ENCODE measurements around the gene MT1A. TPM values are rescaled to one million over a fixed set of nuclear protein-coding genes. Genes with fewer than 3 reads are reported as not detected.

Gene MT1A
- total and polyA plus RNA-seq, 2 of the 8 experiments (the other 6 are each of a cell fraction or from before 2014, with no cell fraction given) = not detected

GRCh38 chr16:56645311-56645710, 6.8 kb downstream of the MT1A start:
- Histone ChIP-seq H3K23me2 (ENCODE audit: low read depth, low read length) (peaks cover 4% of the 10 kb centered on the region; the same call in 1 of the 2 replicates), H3K4me3 (ENCODE audit: extremely low read depth in 1 of 4, insufficient read depth in 2 of 4, low read depth in 3 of 4, low read length in 4 of 4) (no peak overlapping the region), H3K4me2 (ENCODE audit: insufficient read depth in 1 of 2, low read depth in 2 of 2, low read length in 2 of 2) (no peak overlapping the region), H4K8ac (ENCODE audit: extremely low read depth, insufficient read depth, low read length) (no peak overlapping the region), H3K27me3 (replicated peaks in 1 of 4; ENCODE audit: control insufficient read depth in 3 of 4, extremely low read depth in 1 of 4, insufficient read depth in 3 of 4, low read length in 3 of 4) (peaks cover 75 to 97% (median 92%) of the 10 kb centered on the region in 4 experiments), H4K20me1 (replicated peaks in 1 of 2; ENCODE audit: control insufficient read depth in 1 of 2, insufficient read depth in 2 of 2, low read length in 2 of 2) (peaks cover 4 to 17% of the 10 kb centered on the region in 2 experiments), H3K79me1 (ENCODE audit: low read depth, low read length) (no peaks in the 10 kb centered on the region), H2BK15ac (ENCODE audit: low read length) (no peak overlapping the region), H3K36me3 (ENCODE audit: control insufficient read depth in 2 of 4, insufficient read depth in 4 of 4, low read length in 3 of 4) (no peaks in the 10 kb centered on the region), H3K56ac (replicated peaks; ENCODE audit: insufficient read length, low read depth, low read length) (no peak overlapping the region), H3K27ac (ENCODE audit: low read depth, low read length) (no peak overlapping the region), H3K9ac (replicated peaks in 1 of 4; ENCODE audit: extremely low read depth in 1 of 4, low read depth in 3 of 4, low read length in 3 of 4) (no peak overlapping the region), H2AFZ (ENCODE audit: low read length) (no peak overlapping the region), H2BK5ac (ENCODE audit: low read depth, low read length) (no peak overlapping the region), H2BK20ac (ENCODE audit: low read length) (no peak overlapping the region), H3K14ac (ENCODE audit: insufficient read length) (no peak overlapping the region), H3K79me2 (ENCODE audit: control insufficient read depth in 1 of 2, insufficient read depth in 2 of 2, low read length in 2 of 2) (no peaks in the 10 kb centered on the region), H3K23ac (ENCODE audit: insufficient read length) (no peak overlapping the region), H2AK5ac (ENCODE audit: low read depth, low read length) (no peak overlapping the region), H3K4me1 (replicated peaks in 1 of 4; ENCODE audit: control insufficient read depth in 3 of 4, insufficient read depth in 4 of 4, low read length in 3 of 4) (peaks cover 0 to 18% (median 7%) of the 10 kb centered on the region in 4 experiments; a peak in 6 of 7 replicates), H4K91ac (replicated peaks; ENCODE audit: insufficient read length, low read length) (no peak overlapping the region), H2BK12ac (ENCODE audit: low read depth, low read length) (no peak overlapping the region), H3K18ac (ENCODE audit: extremely low read depth, low read length) (no peak overlapping the region), H4K5ac (ENCODE audit: insufficient read length, low read depth, low read length) (no peak overlapping the region), H3K9me3 (ENCODE audit: insufficient read depth in 2 of 2, low read depth in 1 of 2, low read length in 1 of 2) (no peaks in the 10 kb centered on the region), H3K4ac (replicated peaks; ENCODE audit: insufficient read length, low read depth, low read length) (no peak overlapping the region), H2BK120ac (replicated peaks; ENCODE audit: low read depth, low read length) (no peak overlapping the region)
- FAIRE-seq = no peak
- 64% methylated on average over 1 of the region's 1 CpG; no CpG with 5 or more reads in 1 of the 2 experiments for WGBS, 2 experiments (ENCODE audit: extremely low coverage in 1 of 2, insufficient coverage in 1 of 2, insufficient read length in 1 of 2, insufficient replicate concordance in 2 of 2, low coverage in 1 of 2, low lambda C conversion rate in 2 of 2, missing lambda C conversion rate in 1 of 2)
- POLR2A ChIA-PET (ENCODE audit: partially characterized antibody) = interaction anchor here (0.8 to 1.1 kb wide), 2 partner anchors 13 to 19 kb away, joined by 3 read pairs; no protein-coding TSS in a partner anchor
- CTCF ChIA-PET (ENCODE audit: partially characterized antibody) = interaction anchor here (1.4 to 3.1 kb wide), 2 partner anchors 32 to 43 kb away, joined by 5 to 29 read pairs; no protein-coding TSS in a partner anchor
- no peak for DNase-seq (ENCODE audit: low read depth in 1 of 2, low spot score in 2 of 2)
- TF ChIP-seq SRF (IDR thresholded peaks at IDR 0.05; ENCODE audit: low read depth, low read length) (no peak), JUN (IDR thresholded peaks at IDR 0.05; ENCODE audit: low read depth, low read length) (no peak), CBX5 (IDR thresholded peaks at IDR 0.05; ENCODE audit: low read depth, low read length) (no peak), KDM5A (IDR thresholded peaks at IDR 0.05; ENCODE audit: low read length) (no peak), TAF7 (optimal IDR thresholded peaks at IDR 0.05; ENCODE audit: borderline replicate concordance, low read depth, low read length) (no peak), CEBPB (IDR thresholded peaks at IDR 0.05; ENCODE audit: low read depth, low read length) (no peak), CHD1 (IDR thresholded peaks at IDR 0.05; ENCODE audit: low read depth, low read length) (no peak), PHF8 (conservative IDR thresholded peaks at IDR 0.05; ENCODE audit: low read depth, low read length) (no peak), NANOG (IDR thresholded peaks at IDR 0.05; ENCODE audit: insufficient read depth, low read depth, low read length, poor library complexity, severe bottlenecking) (no peak)
- TF ChIP-seq, protein P1, sequence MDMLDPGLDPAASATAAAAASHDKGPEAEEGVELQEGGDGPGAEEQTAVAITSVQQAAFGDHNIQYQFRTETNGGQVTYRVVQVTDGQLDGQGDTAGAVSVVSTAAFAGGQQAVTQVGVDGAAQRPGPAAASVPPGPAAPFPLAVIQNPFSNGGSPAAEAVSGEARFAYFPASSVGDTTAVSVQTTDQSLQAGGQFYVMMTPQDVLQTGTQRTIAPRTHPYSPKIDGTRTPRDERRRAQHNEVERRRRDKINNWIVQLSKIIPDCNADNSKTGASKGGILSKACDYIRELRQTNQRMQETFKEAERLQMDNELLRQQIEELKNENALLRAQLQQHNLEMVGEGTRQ (IDR thresholded peaks at IDR 0.05; ENCODE audit: low read length) = no peak
- TF ChIP-seq, protein P2, sequence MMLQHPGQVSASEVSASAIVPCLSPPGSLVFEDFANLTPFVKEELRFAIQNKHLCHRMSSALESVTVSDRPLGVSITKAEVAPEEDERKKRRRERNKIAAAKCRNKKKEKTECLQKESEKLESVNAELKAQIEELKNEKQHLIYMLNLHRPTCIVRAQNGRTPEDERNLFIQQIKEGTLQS (IDR thresholded peaks at IDR 0.05; ENCODE audit: insufficient read depth, low read depth, low read length) = no peak

All from H1 (cell line).